Activated CD4-positive, alpha-beta T cell treated with anti-CD3 and anti-CD28 coated beads for 36 hours (primary cell): Measurements from ENCODE around the gene CMIP. TPM values are rescaled to one million over a fixed set of nuclear protein-coding genes. Genes with fewer than 3 reads are reported as not detected.
"Not testable (repeated sequence)": the region's sequence is repeated elsewhere in the genome, so short reads cannot be mapped to it uniquely, and the experiment has no call there.

Experiments
- ATAC-seq: fragments of 200-7000 bp; cut with Tn5 transposase; one replicate; pipeline ENCODE4 v1.10.0; 2021; ENCODE audit warnings: mild to moderate bottlenecking, moderate library complexity
- CTCF ChIA-PET: fragments of 350-600 bp; sonication (Branson Sonifier 250); formaldehyde crosslinking; loops from one replicate; lab custom pipeline; 2021; ENCODE audit warnings: antibody characterized with exemption; lab: Charles Lee
- POLR2A ChIA-PET: fragments of 350-600 bp; sonication (Branson Sonifier 250); formaldehyde crosslinking; loops from one replicate; lab custom pipeline; 2021; ENCODE audit warnings: antibody characterized with exemption, inconsistent platforms; lab: Charles Lee
- DNase-seq: peaks from one replicate; pipeline ENCODE4 v3.0.0-alpha.2; 2020
- H3K27ac Mint-ChIP-seq: one replicate; pipeline ENCODE4 v1.8.0; 2021; ENCODE audit warnings: mixed read lengths
- H3K27me3 Mint-ChIP-seq: one replicate; pipeline ENCODE4 v1.8.0; 2021; ENCODE audit warnings: mixed read lengths
- H3K36me3 Mint-ChIP-seq: one replicate; pipeline ENCODE4 v1.8.0; 2021; ENCODE audit warnings: low read depth, mixed read lengths
- H3K4me1 Mint-ChIP-seq: one replicate; pipeline ENCODE4 v1.8.0; 2021; ENCODE audit warnings: mixed read lengths
- H3K4me3 Mint-ChIP-seq: one replicate; pipeline ENCODE4 v1.8.0; 2021; ENCODE audit warnings: mild to moderate bottlenecking, moderate library complexity, mixed read lengths
- H3K9me3 Mint-ChIP-seq: one replicate; pipeline ENCODE4 v1.8.0; 2021; ENCODE audit warnings: low read depth, mixed read lengths
- intact Hi-C, 2 experiments: fragments of 100-400 bp; cut with DNase I in 1 of 2; cut with micrococcal nuclease in 1 of 2; formaldehyde crosslinking; loops; one replicate each; pipeline versions ENCODE4 v1.14.2 to v1.15.1; 2022 to 2024; cut with DNase I, micrococcal nuclease
- total RNA-seq, 2 experiments: library from RNA; stranded (reverse); gene quantifications; one replicate each; pipeline ENCODE4 v1.2.3, GENCODE V29; 2021

The CMIP gene
- total RNA-seq, 2 experiments from 2014 or later: 39.1 to 40.3 TPM

GRCh38 chr16:81516478-81517149 is 72.0 kb downstream of the CMIP start:
- Mint-ChIP-seq H3K4me1 (peaks cover 32% of the 10 kb centered on the region), H3K36me3 (peaks cover 2% of the 10 kb centered on the region), H3K27me3 (no peaks in the 10 kb centered on the region), H3K4me3 (no peak overlapping the region), H3K9me3 (no peaks in the 10 kb centered on the region), H3K27ac (no peak overlapping the region)
- ATAC-seq (no peak), DNase-seq (no peak)
- ChIA-PET CTCF (no interaction called here), POLR2A (no interaction called here)
- intact Hi-C loops: no loop called here

GRCh38 chr16:81517150-81517499 is 72.5 kb downstream of the CMIP start:
- ATAC-seq (no peak), DNase-seq (no peak)
- Mint-ChIP-seq H3K4me1 (peaks cover 34% of the 10 kb centered on the region), H3K27me3 (no peaks in the 10 kb centered on the region), H3K4me3 (no peak overlapping the region), H3K27ac (no peak overlapping the region), H3K36me3 (peaks cover 2% of the 10 kb centered on the region), H3K9me3 (no peaks in the 10 kb centered on the region)
- intact Hi-C loops: no loop called here
- CTCF ChIA-PET: no interaction called here
- POLR2A ChIA-PET: no interaction called here

GRCh38 chr16:81517629-81518438 is 73.2 kb downstream of the CMIP start:
- intact Hi-C loops: no loop called here
- Mint-ChIP-seq H3K4me1 (peaks cover 39% of the 10 kb centered on the region), H3K27ac (no peak overlapping the region), H3K36me3 (peaks cover 1% of the 10 kb centered on the region), H3K9me3 (no peaks in the 10 kb centered on the region), H3K27me3 (no peaks in the 10 kb centered on the region), H3K4me3 (no peak overlapping the region)
- DNase-seq: no peak
- ChIA-PET CTCF (no interaction called here), POLR2A (no interaction called here)
- no peak for ATAC-seq

GRCh38 chr16:81518439-81518757 is 73.8 kb downstream of the CMIP start:
- ATAC-seq (no peak), DNase-seq (no peak)
- H3K9me3 Mint-ChIP-seq: no peaks in the 10 kb centered on the region
- intact Hi-C loops: no loop called here
- ChIA-PET CTCF (no interaction called here), POLR2A (no interaction called here)
- no peaks in the 10 kb centered on the region for H3K36me3 Mint-ChIP-seq
- H3K27me3 Mint-ChIP-seq: no peaks in the 10 kb centered on the region
- H3K4me3 Mint-ChIP-seq: no peak overlapping the region
- H3K27ac Mint-ChIP-seq: no peak overlapping the region
- H3K4me1 Mint-ChIP-seq: peaks cover 40% of the 10 kb centered on the region

GRCh38 chr16:81519301-81520150 is 74.9 kb downstream of the CMIP start:
- POLR2A ChIA-PET: interaction anchor here (0.6 kb wide), 1 partner anchor 371 kb away, joined by 6 read pairs; no protein-coding TSS in a partner anchor
- CTCF ChIA-PET: interaction anchor here (1.3 kb wide), 1 partner anchor 9 kb away, joined by 3 read pairs; no protein-coding TSS in a partner anchor

GRCh38 chr16:81520151-81520470 is 75.5 kb downstream of the CMIP start:
- ChIA-PET POLR2A (no interaction called here), CTCF (interaction anchor here (1.3 kb wide), 1 partner anchor 10 kb away, joined by 3 read pairs; no protein-coding TSS in a partner anchor)
- Mint-ChIP-seq H3K27me3 (no peaks in the 10 kb centered on the region), H3K36me3 (no peaks in the 10 kb centered on the region), H3K9me3 (no peaks in the 10 kb centered on the region), H3K27ac (no peak overlapping the region), H3K4me3 (no peak overlapping the region), H3K4me1 (peaks cover 37% of the 10 kb centered on the region)
- no peak for ATAC-seq
- intact Hi-C loops: no loop called here
- DNase-seq: no peak

More at GRCh38 chr16:81519301-81520150, 74.9 kb downstream of the CMIP start:
- ATAC-seq (no peak), DNase-seq (no peak)
- Mint-ChIP-seq H3K9me3 (no peaks in the 10 kb centered on the region), H3K27me3 (no peaks in the 10 kb centered on the region), H3K36me3 (no peaks in the 10 kb centered on the region), H3K4me1 (peaks cover 37% of the 10 kb centered on the region), H3K4me3 (no peak overlapping the region), H3K27ac (no peak overlapping the region)
- intact Hi-C loops: no loop called here

GRCh38 chr16:81520560-81521135 is 76.0 kb downstream of the CMIP start:
- no peak for ATAC-seq
- H3K4me1 Mint-ChIP-seq: peaks cover 39% of the 10 kb centered on the region
- intact Hi-C loops: no loop called here
- no peak overlapping the region for H3K27ac Mint-ChIP-seq
- POLR2A ChIA-PET: no interaction called here
- no peak for DNase-seq
- no peaks in the 10 kb centered on the region for H3K36me3 Mint-ChIP-seq
- H3K4me3 Mint-ChIP-seq: no peak overlapping the region
- CTCF ChIA-PET: interaction anchor here (1.3 kb wide), 1 partner anchor 10 kb away, joined by 3 read pairs; no protein-coding TSS in a partner anchor
- no peaks in the 10 kb centered on the region for H3K9me3 Mint-ChIP-seq
- H3K27me3 Mint-ChIP-seq: no peaks in the 10 kb centered on the region

- Mint-ChIP-seq H3K4me1 (peaks cover 42% of the 10 kb centered on the region), H3K27ac (no peak overlapping the region), H3K36me3 (no peaks in the 10 kb centered on the region), H3K9me3 (no peaks in the 10 kb centered on the region), H3K27me3 (no peaks in the 10 kb centered on the region), H3K4me3 (no peak overlapping the region)
- DNase-seq (peak; percentile 78), ATAC-seq (peak; percentile 78)
- intact Hi-C loops: no loop called here
- POLR2A ChIA-PET: no interaction called here
- CTCF ChIA-PET: interaction anchor here (0.7 kb wide), 1 partner anchor 82 kb away, joined by 3 read pairs; no protein-coding TSS in a partner anchor
Observed at GRCh38 chr16:81521141-81521626, 76.6 kb downstream of the CMIP start.

- H3K27ac Mint-ChIP-seq: no peak overlapping the region
- no peaks in the 10 kb centered on the region for H3K9me3 Mint-ChIP-seq
- H3K27me3 Mint-ChIP-seq: no peaks in the 10 kb centered on the region
- POLR2A ChIA-PET: no interaction called here
- ATAC-seq (no peak), DNase-seq (no peak)
- peaks cover 49% of the 10 kb centered on the region for H3K4me1 Mint-ChIP-seq
- CTCF ChIA-PET: no interaction called here
- intact Hi-C loops: no loop called here
- no peaks in the 10 kb centered on the region for H3K36me3 Mint-ChIP-seq
- H3K4me3 Mint-ChIP-seq: no peak overlapping the region
Observed at GRCh38 chr16:81522108-81522701, 77.6 kb downstream of the CMIP start.

GRCh38 chr16:81522851-81523250 is 78.2 kb downstream of the CMIP start:
- H3K27me3 Mint-ChIP-seq, H3K4me3 Mint-ChIP-seq, ATAC-seq, H3K36me3 Mint-ChIP-seq, intact Hi-C loops, H3K9me3 Mint-ChIP-seq, POLR2A ChIA-PET, CTCF ChIA-PET, DNase-seq, H3K27ac Mint-ChIP-seq: not testable (repeated sequence)
- H3K4me1 Mint-ChIP-seq: peaks cover 52% of the 10 kb centered on the region
